HEK293 (cell line): ENCODE measurements around the gene MST1R.

ENCODE experiments used
- CTCF ChIA-PET: fragments of 350-600 bp; formaldehyde crosslinking; extraction: SDS; loops from one replicate; lab custom pipeline; 2021; ENCODE audit warnings: antibody characterized with exemption; lab: Yijun Ruan, JAX
- POLR2A ChIA-PET: fragments of 300-600 bp; formaldehyde crosslinking; extraction: SDS; loops from one replicate; lab custom pipeline; 2020; ENCODE audit warnings: antibody characterized with exemption, inconsistent platforms; lab: Yijun Ruan, JAX
- H3K27ac ChIP-seq: fragments of 200-500 bp; sonication (Bioruptor generic); 2 replicates; pipeline ENCODE4 v1.5.1; 2014; ENCODE audit warnings: low read depth, low read length, control low read depth, inconsistent platforms; ENCODE audit errors: extremely low read depth
- H3K36me3 ChIP-seq, 2 experiments: fragments of 200-500 bp in 1 of 2; sonication (Bioruptor generic) in 1 of 2; 1 replicate in 1 of 2; 2 replicates in 1 of 2; pipeline ENCODE4 v1.5.1; 2014 to 2017; ENCODE audit warnings: inconsistent platforms in 2 of 2, low read length in 2 of 2; ENCODE audit not compliant: control insufficient read depth in 2 of 2, insufficient read depth in 1 of 2
- H3K4me1 ChIP-seq: fragments of 200-500 bp; sonication (Bioruptor generic); 2 replicates; pipeline ENCODE4 v1.5.1; 2014; ENCODE audit warnings: mild to moderate bottlenecking, low read length, inconsistent platforms; ENCODE audit not compliant: control insufficient read depth, insufficient read depth
- H3K4me3 ChIP-seq: 2 replicates; pipeline ENCODE4 v1.5.1; 2011; ENCODE audit warnings: low read depth, mild to moderate bottlenecking, control low read depth, low read length, moderate library complexity
- H3K9me3 ChIP-seq: fragments of 200-500 bp; sonication (Bioruptor generic); 2 replicates; pipeline ENCODE4 v1.5.1; 2014; ENCODE audit warnings: low read depth, low read length, inconsistent platforms; ENCODE audit not compliant: control insufficient read depth, insufficient read depth
- KLF16 ChIP-seq: fragments of 450-650 bp; formaldehyde crosslinking; IDR thresholded peaks from 2 replicates; pipeline ENCODE4 v1.5.1; 2017; ENCODE audit warnings: missing biosample characterization, missing genetic modification characterization
- RBAK ChIP-seq: fragments of 450-650 bp; formaldehyde crosslinking; IDR thresholded peaks from 2 replicates; pipeline ENCODE4 v1.5.1; 2016; ENCODE audit warnings: missing biosample characterization, missing genetic modification characterization
- WT1 ChIP-seq: fragments of 450-650 bp; formaldehyde crosslinking; IDR thresholded peaks from 2 replicates; pipeline ENCODE4 v1.5.1; 2016; ENCODE audit warnings: missing biosample characterization, missing genetic modification characterization
- ZEB2 ChIP-seq: fragments of 450-650 bp; formaldehyde crosslinking; IDR thresholded peaks from 2 replicates; pipeline ENCODE4 v1.5.1; 2016; ENCODE audit warnings: missing biosample characterization, missing genetic modification characterization
- ZFP37 ChIP-seq: fragments of 450-650 bp; formaldehyde crosslinking; IDR thresholded peaks from 2 replicates; pipeline ENCODE4 v1.5.1; 2016; ENCODE audit warnings: missing biosample characterization, missing genetic modification characterization
- ZNF148 ChIP-seq: fragments of 450-650 bp; formaldehyde crosslinking; IDR thresholded peaks from 2 replicates; pipeline ENCODE4 v1.5.0; 2017; ENCODE audit warnings: missing biosample characterization, missing genetic modification characterization, borderline replicate concordance
- ZNF16 ChIP-seq: fragments of 450-650 bp; formaldehyde crosslinking; IDR thresholded peaks from 2 replicates; pipeline ENCODE4 v1.5.1; 2016; ENCODE audit warnings: low read depth, missing biosample characterization, missing genetic modification characterization
- ZNF169 ChIP-seq: fragments of 450-650 bp; formaldehyde crosslinking; IDR thresholded peaks from 2 replicates; pipeline ENCODE4 v1.5.1; 2016; ENCODE audit warnings: missing biosample characterization, missing genetic modification characterization
- ZNF18 ChIP-seq: fragments of 450-650 bp; formaldehyde crosslinking; IDR thresholded peaks from 2 replicates; pipeline ENCODE4 v1.5.1; 2016; ENCODE audit warnings: missing biosample characterization, missing genetic modification characterization
- ZNF341 ChIP-seq: fragments of 450-650 bp; formaldehyde crosslinking; IDR thresholded peaks from 2 replicates; pipeline ENCODE4; 2016; ENCODE audit warnings: low read depth, missing biosample characterization, missing genetic modification characterization
- ZNF518A ChIP-seq: fragments of 450-650 bp; formaldehyde crosslinking; conservative IDR thresholded peaks from 2 replicates; pipeline ENCODE4 v1.5.1; 2016; ENCODE audit warnings: low read depth, missing biosample characterization, missing genetic modification characterization
- ZNF560 ChIP-seq: fragments of 450-650 bp; formaldehyde crosslinking; IDR thresholded peaks from 2 replicates; pipeline ENCODE4 v1.5.1; 2017; ENCODE audit warnings: missing biosample characterization, missing genetic modification characterization, borderline replicate concordance
- ZNF610 ChIP-seq: fragments of 450-650 bp; formaldehyde crosslinking; IDR thresholded peaks from 2 replicates; pipeline ENCODE4 v1.5.1; 2016; ENCODE audit warnings: missing biosample characterization, missing genetic modification characterization, borderline replicate concordance
- ZNF624 ChIP-seq: fragments of 450-650 bp; formaldehyde crosslinking; IDR thresholded peaks from 2 replicates; pipeline ENCODE4 v1.5.1; 2017; ENCODE audit warnings: missing biosample characterization, missing genetic modification characterization
- ZNF704 ChIP-seq: fragments of 450-650 bp; formaldehyde crosslinking; IDR thresholded peaks from 2 replicates; pipeline ENCODE4 v1.5.1; 2016; ENCODE audit warnings: missing biosample characterization, missing genetic modification characterization
- ZNF837 ChIP-seq: fragments of 450-650 bp; formaldehyde crosslinking; IDR thresholded peaks from 2 replicates; pipeline ENCODE4 v1.5.1; 2016; ENCODE audit warnings: missing biosample characterization, missing genetic modification characterization

MST1R gene

GRCh38 chr3:49842843-49843517, 60.7 kb downstream of the MST1R start:
- POLR2A ChIA-PET: no interaction called here

GRCh38 chr3:49841806-49842205, 61.9 kb downstream of the MST1R start:
- H3K27ac ChIP-seq: no peak overlapping the region
- TF ChIP-seq ZNF148 (tag by site-specific recombination) (no peak), RBAK (tag by site-specific recombination) (no peak), ZFP37 (tag by site-specific recombination) (no peak), ZNF18 (tag by site-specific recombination) (no peak), ZNF837 (tag by site-specific recombination) (no peak)
- TF ChIP-seq, all 188 proteins: peak for 0
- H3K36me3 ChIP-seq: peaks cover 0 to 93% of the 10 kb centered on the region in 2 experiments; a peak in 2 of 3 replicates
- H3K4me1 ChIP-seq: no peaks in the 10 kb centered on the region
- H3K9me3 ChIP-seq: no peaks in the 10 kb centered on the region
- no peak overlapping the region for H3K4me3 ChIP-seq
- ChIA-PET CTCF (interaction anchor here (0.6 to 4.6 kb wide), 7 partner anchors 30 to 641 kb away, joined by 3 to 36 read pairs (median 4); no protein-coding TSS in a partner anchor), POLR2A (no interaction called here)

More at GRCh38 chr3:49842843-49843517, 60.7 kb downstream of the MST1R start:
- CTCF ChIA-PET: interaction anchor here (1.8 kb wide), 1 partner anchor 40 kb away, joined by 6 read pairs; the partner anchor contains the start of gene INKA1
- Histone ChIP-seq H3K27ac (no peak overlapping the region), H3K9me3 (no peaks in the 10 kb centered on the region), H3K36me3 (peaks cover 0 to 90% of the 10 kb centered on the region in 2 experiments; a peak in 1 of 3 replicates), H3K4me3 (no peak overlapping the region), H3K4me1 (no peaks in the 10 kb centered on the region)
- TF ChIP-seq ZNF704 (no peak), ZNF341 (tag by site-specific recombination) (no peak), WT1 (no peak), ZNF560 (no peak), ZNF16 (tag by site-specific recombination) (no peak), KLF16 (tag by site-specific recombination) (no peak), ZNF624 (no peak), ZNF518A (no peak), ZNF169 (tag by site-specific recombination) (no peak), ZEB2 (tag by site-specific recombination) (no peak), ZNF610 (tag by site-specific recombination) (no peak)
